ENCODE data around the gene ALOX15B. TPM values are rescaled to one million over a fixed set of nuclear protein-coding genes. Genes with fewer than 3 reads are reported as not detected.
"Not testable (repeated sequence)": the region's sequence is repeated elsewhere in the genome, so short reads cannot be mapped to it uniquely, and the experiment has no call there.

The ALOX15B gene
- total and polyA plus RNA-seq, 9 of the 15 experiments (the other 6 are each of a cell fraction or from before 2014, with no cell fraction given) = 0.04 TPM; not detected in 8

GRCh38 chr17:8024161-8024560 is 14.7 kb upstream of the ALOX15B start:
- DNase-seq (ENCODE audit: extremely low read depth in 1 of 4, low spot score in 3 of 4); H4K20me1 ChIP-seq (replicated peaks; ENCODE audit: control insufficient read depth, insufficient read depth, low read length); POLR2A ChIA-PET; H3K4me1 ChIP-seq (replicated peaks in 1 of 2; ENCODE audit: control insufficient read depth in 2 of 2, insufficient read depth in 2 of 2, low read length in 2 of 2); ATAC-seq; H3K9me1 ChIP-seq (ENCODE audit: control insufficient read depth, insufficient read depth, low read length); H3K36me3 ChIP-seq (ENCODE audit: control insufficient read depth, insufficient read depth, low read length); H3K27ac ChIP-seq (ENCODE audit: extremely low read depth, low read depth, low read length); H3K9ac ChIP-seq (ENCODE audit: insufficient read depth in 1 of 2, low read depth in 2 of 2, low read length in 2 of 2); H3K4me3 ChIP-seq; H3K9me3 ChIP-seq (replicated peaks; ENCODE audit: control insufficient read depth, insufficient read depth, low read depth, low read length); H2AFZ ChIP-seq (ENCODE audit: low read depth, low read length); BruUV-seq (replicated peaks); in situ Hi-C loops (cut with MboI); intact Hi-C loops (cut with micrococcal nuclease); H3K4me2 ChIP-seq (ENCODE audit: insufficient read depth, low read length); H3K79me2 ChIP-seq (ENCODE audit: control insufficient read depth, insufficient read depth, low read length); TF ChIP-seq CEBPG (CRISPR knock-in tag; IDR thresholded peaks at IDR 0.05): not testable (repeated sequence)
- TF ChIP-seq CEBPB (tag; IDR thresholded peaks at IDR 0.05) (peak; percentile 45; the same call in 1 of the 2 replicates), CEBPG (tag; conservative IDR thresholded peaks at IDR 0.05 in 1 of 2, IDR thresholded peaks at IDR 0.05 in 1 of 2) (peak; percentile 67 to 68)
- TF ChIP-seq, protein P1, sequence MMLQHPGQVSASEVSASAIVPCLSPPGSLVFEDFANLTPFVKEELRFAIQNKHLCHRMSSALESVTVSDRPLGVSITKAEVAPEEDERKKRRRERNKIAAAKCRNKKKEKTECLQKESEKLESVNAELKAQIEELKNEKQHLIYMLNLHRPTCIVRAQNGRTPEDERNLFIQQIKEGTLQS (IDR thresholded peaks at IDR 0.05) = peak; percentile 79
- TF ChIP-seq, protein P1 (CRISPR knock-in tag; conservative IDR thresholded peaks at IDR 0.05) = not testable (repeated sequence)
- 22% methylated on average over 6 of the region's 6 CpGs for WGBS (ENCODE audit: insufficient coverage, low coverage, missing lambda C conversion rate)
- FAIRE-seq = peak; percentile 40
- H3K27me3 ChIP-seq (ENCODE audit: control insufficient read depth in 2 of 2, insufficient read depth in 2 of 2, low read length in 2 of 2) = peaks cover 1 to 29% of the 10 kb centered on the region in 2 experiments; a peak in 4 of 5 replicates
- CTCF ChIA-PET (ENCODE audit: low intra/inter-chr PET ratio) = interaction anchor here (0.6 to 0.7 kb wide), 2 partner anchors 17 to 48 kb away, joined by 3 to 5 read pairs; no protein-coding TSS in a partner anchor
